Measurements from ENCODE around the gene FSIP2.

DNA sequence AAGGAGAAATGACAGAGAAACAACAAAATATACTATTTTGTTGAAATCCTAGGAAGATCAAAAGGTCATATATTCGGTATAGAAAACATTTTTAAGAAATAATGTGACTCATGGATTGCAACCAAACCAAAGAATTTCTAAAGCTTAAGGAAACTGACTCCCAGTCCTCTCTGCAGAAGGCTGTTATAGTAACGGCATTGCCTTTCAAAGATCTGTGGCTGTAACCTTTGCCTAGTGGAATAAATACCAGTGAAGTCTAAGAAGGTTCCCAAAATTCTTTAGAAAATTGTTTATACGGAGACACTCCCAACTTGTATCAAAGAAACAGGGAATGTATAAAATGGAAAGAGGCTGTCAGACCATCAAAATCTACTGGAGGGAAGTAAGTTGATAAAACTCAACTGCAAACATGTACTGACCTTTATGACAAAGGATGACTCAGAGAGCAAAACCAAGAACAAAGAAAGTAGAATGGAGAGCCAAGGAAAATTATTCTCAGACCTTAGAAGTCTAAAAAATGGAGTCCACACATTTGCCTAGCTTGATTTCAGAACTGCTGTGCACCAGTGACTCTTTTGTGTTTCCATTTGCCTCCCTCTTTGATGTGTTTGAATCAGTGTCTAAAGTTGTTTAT lies 48.6 kb upstream of the FSIP2 start:
- TF ChIP-seq, protein P1, sequence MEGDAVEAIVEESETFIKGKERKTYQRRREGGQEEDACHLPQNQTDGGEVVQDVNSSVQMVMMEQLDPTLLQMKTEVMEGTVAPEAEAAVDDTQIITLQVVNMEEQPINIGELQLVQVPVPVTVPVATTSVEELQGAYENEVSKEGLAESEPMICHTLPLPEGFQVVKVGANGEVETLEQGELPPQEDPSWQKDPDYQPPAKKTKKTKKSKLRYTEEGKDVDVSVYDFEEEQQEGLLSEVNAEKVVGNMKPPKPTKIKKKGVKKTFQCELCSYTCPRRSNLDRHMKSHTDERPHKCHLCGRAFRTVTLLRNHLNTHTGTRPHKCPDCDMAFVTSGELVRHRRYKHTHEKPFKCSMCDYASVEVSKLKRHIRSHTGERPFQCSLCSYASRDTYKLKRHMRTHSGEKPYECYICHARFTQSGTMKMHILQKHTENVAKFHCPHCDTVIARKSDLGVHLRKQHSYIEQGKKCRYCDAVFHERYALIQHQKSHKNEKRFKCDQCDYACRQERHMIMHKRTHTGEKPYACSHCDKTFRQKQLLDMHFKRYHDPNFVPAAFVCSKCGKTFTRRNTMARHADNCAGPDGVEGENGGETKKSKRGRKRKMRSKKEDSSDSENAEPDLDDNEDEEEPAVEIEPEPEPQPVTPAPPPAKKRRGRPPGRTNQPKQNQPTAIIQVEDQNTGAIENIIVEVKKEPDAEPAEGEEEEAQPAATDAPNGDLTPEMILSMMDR (IDR thresholded peaks at IDR 0.05), result no peak
- TF ChIP-seq E2F5 (CRISPR knock-in tag; IDR thresholded peaks at IDR 0.05) (no peak), ATF3 (CRISPR knock-in tag; conservative IDR thresholded peaks at IDR 0.05) (no peak), GABPB1 (CRISPR knock-in tag; IDR thresholded peaks at IDR 0.05) (no peak)
- TF ChIP-seq, protein P2, sequence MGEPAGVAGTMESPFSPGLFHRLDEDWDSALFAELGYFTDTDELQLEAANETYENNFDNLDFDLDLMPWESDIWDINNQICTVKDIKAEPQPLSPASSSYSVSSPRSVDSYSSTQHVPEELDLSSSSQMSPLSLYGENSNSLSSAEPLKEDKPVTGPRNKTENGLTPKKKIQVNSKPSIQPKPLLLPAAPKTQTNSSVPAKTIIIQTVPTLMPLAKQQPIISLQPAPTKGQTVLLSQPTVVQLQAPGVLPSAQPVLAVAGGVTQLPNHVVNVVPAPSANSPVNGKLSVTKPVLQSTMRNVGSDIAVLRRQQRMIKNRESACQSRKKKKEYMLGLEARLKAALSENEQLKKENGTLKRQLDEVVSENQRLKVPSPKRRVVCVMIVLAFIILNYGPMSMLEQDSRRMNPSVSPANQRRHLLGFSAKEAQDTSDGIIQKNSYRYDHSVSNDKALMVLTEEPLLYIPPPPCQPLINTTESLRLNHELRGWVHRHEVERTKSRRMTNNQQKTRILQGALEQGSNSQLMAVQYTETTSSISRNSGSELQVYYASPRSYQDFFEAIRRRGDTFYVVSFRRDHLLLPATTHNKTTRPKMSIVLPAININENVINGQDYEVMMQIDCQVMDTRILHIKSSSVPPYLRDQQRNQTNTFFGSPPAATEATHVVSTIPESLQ (CRISPR knock-in tag; IDR thresholded peaks at IDR 0.05), result no peak
- TF ChIP-seq, protein P3, sequence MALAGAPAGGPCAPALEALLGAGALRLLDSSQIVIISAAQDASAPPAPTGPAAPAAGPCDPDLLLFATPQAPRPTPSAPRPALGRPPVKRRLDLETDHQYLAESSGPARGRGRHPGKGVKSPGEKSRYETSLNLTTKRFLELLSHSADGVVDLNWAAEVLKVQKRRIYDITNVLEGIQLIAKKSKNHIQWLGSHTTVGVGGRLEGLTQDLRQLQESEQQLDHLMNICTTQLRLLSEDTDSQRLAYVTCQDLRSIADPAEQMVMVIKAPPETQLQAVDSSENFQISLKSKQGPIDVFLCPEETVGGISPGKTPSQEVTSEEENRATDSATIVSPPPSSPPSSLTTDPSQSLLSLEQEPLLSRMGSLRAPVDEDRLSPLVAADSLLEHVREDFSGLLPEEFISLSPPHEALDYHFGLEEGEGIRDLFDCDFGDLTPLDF (CRISPR knock-in tag; IDR thresholded peaks at IDR 0.05), result no peak
- TF ChIP-seq, protein P4, sequence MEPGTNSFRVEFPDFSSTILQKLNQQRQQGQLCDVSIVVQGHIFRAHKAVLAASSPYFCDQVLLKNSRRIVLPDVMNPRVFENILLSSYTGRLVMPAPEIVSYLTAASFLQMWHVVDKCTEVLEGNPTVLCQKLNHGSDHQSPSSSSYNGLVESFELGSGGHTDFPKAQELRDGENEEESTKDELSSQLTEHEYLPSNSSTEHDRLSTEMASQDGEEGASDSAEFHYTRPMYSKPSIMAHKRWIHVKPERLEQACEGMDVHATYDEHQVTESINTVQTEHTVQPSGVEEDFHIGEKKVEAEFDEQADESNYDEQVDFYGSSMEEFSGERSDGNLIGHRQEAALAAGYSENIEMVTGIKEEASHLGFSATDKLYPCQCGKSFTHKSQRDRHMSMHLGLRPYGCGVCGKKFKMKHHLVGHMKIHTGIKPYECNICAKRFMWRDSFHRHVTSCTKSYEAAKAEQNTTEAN (CRISPR knock-in tag; IDR thresholded peaks at IDR 0.05), result no peak
